ENCODE data around the gene DHX36.

- TF ChIP-seq CTCF (IDR thresholded peaks at IDR 0.05) (no peak), EP300 (IDR thresholded peaks at IDR 0.05) (no peak), POLR2A (IDR thresholded peaks at IDR 0.05) (no peak)
These were observed 19.4 kb downstream of the DHX36 start for GRCh38 chr3:154304936-154305335.
